Measurements from ENCODE around the gene MTAP.
"Not testable (repeated sequence)": the region's sequence is repeated elsewhere in the genome, so short reads cannot be mapped to it uniquely, and the experiment has no call there.

Gene MTAP

DNA sequence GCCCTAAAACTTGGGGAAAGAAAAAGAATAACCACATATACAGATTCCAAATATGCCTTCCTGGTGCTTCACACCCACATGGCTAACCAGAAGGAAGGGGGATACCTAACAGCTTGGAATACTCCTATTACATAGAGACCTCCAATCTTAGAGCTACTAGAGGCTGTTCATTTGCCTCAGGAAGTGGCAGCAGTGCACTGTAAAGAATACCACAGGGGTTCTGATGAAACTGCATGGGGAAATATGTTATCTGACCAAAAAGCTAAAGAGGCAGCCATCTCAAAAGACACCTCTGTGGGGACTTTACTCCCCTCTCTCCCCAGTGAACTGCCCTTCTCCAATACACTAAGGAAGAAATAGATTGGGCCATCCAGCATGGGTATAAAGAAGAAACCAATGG is 125.3 kb downstream of the MTAP start:
- DNase-seq: no peak

DNA sequence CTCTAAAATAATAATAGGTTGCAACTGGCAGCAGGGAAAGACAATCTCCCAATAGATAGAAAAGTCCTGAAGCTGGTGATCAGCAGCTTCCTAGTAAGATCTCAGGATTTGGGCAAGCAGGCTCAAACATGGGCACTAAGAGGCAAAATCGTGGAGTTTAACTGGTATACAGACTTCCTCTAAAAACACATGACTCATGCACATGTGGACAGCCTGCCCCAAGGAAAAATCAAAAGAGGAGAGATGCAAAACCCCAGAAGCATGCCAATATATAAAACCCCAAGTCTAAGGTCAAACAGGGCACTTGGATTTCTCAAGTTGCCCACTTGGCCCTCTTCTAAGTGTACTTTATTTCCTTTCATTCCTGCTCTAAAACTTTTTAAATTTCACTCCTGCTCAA is 129.0 kb downstream of the MTAP start:
- no peak for DNase-seq

DNA sequence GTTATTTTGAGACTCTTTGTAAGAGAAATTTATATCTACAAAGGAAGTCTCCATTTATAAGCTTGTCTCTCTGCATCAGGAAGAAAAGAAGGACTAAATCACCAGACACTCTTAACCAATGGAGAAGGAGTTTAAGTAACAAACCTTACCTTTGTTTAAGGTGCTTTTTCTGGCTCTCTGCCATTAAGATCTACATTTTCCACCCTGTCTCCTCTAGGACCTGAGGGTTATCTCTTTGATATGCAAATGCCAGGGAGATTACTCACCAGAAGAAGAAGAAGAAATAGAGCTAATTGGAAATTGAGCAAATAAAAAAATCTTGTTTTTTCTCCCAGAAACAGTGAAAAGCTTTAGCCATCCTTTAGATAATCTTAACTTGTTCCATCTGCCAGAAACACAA is 130.8 kb downstream of the MTAP start:
- no peak for DNase-seq

DNA sequence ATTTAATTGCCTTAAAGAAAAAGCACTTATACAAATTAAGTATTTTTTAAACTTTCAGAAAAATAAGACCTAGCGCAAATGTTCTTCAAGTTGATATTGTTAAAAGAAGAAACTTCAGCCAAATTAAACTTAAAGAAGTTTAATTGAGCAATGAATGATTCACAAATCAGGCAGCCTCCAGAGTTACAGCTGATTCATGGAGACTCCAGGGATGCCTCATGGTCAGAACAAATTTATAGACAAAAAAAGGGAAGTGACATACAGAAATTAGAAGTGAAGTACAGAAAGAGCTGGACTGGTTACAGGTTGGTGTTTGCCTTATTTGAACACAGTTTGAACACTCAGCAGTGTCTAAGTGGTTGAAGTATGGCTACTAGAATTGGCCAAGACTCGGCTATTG is 131.4 kb downstream of the MTAP start:
- no peak for DNase-seq

DNA sequence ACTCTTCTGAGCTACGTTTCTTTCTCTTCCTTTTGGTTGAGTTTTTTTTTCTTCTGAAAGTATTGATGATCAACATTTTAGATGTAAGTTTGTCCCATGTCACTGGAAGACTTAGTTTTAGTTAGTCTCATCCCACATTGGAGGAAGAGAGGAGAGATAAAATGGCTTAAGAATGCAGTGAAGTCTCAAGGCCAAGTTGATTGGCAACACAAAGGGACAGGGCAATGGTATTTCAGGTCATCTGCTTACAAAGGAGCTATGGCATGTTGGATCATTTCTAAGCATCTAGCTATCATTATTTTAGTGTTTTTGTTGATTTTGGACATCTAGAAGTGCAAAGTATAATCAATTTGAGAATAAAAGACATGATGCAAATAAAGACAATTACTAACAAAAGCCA is 133.2 kb downstream of the MTAP start:
- no peak for DNase-seq

DNA sequence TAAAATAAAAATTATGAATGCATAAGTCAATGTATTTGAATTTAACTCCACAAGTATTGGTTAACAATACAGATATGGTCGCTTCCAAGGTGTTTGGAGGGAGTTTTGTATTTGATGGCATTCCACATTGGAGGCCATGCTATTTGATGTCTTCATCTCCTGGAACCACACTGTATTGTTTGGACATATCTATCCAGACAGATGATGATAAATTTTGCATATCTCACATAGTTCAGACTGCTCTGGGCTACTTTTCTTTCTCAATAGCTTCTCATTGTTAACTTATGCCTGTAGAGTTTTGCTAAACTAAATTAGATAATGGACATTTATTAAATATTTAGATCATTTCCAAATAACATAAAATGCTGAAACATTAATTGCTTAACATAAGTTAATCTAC is 133.7 kb downstream of the MTAP start:
- no peak for DNase-seq

DNA sequence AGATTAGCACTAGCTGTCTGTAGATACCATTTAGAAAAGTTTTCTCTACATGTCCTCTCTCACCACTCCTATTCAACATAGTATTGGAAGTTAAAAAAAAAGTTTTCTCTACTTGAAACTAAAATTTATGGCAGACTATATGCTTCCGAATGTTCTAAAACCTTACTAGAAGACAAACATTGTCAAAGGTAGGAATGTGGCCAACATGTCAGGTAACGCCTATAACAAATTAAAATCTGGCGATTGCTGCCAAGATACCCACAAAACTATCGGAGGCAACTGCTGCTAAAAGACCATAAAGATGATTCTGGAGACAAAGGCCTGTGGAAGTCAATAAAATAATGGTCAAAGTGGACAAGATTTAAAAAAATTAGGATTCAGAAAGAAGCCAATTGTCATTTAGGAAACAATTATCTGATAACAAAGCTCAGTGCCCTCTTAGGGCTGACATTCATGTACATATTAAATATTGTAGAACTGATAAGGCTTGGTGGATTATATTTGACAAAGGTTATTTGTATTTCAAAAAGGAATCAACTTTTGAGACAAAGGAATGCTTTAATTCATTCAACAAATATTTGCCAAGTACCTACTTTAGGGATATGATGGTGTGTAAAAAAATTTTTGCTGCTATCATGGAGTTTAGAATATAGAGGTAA is 139.0 kb downstream of the MTAP start:
- no peak for DNase-seq

DNA sequence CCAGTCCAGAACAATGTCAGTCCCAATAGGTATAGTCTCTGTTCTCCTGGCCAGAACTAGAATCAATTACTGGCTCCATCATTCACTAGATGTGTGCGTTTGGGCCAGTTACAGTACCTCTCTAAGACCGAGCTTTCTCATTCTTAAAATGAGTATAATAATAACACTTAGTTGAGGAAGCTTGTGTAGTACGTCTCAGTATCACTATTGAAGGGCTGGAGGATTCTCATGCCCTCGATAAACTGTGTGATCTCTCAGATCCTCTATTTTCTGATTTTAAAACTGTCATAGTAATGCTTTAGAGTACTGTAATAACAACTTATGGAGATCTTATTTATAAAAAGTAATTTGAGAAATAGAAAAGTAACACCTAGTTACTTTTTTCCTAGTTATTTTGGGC is 141.0 kb downstream of the MTAP start:
- DNase-seq: no peak

DNA sequence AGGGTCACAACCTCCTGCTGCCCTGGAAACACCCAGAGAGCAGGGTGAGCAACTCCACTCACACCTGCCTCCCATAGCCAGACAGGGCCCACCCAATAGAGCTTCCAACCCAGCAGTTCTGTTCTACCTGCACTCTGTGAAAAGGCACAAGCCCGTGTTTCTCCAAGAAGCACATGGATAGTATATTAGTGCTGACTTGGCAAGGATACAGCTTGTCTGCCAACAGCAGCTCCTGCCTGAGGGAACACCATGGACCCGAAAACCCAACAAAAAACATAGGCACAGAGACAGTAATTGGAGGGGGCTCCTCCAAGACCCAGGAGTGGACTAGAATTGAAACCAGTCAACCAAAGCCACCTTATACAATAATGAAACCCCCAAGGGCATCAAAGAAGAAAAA is 143.2 kb downstream of the MTAP start:
- DNase-seq: no peak

DNA sequence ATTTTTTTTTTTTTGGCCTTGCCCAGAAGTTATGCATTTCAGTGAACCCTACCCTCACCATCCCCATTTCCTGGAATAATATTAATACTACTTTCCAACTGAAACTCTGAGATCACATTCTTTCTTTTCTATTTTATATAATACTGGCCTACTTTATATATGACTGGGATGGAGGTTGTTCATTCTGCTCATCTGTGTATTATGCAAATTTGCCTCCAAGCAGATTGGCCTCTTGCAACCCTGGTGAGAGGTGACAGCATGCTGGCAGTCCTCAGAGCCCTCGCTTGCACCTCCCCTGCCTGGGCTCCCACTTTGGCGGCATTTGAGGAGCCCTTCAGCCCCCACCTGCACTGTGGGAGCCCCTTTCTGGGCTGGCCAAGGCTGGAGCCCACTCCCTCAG is 156.4 kb downstream of the MTAP start:
- no peak for DNase-seq

DNA sequence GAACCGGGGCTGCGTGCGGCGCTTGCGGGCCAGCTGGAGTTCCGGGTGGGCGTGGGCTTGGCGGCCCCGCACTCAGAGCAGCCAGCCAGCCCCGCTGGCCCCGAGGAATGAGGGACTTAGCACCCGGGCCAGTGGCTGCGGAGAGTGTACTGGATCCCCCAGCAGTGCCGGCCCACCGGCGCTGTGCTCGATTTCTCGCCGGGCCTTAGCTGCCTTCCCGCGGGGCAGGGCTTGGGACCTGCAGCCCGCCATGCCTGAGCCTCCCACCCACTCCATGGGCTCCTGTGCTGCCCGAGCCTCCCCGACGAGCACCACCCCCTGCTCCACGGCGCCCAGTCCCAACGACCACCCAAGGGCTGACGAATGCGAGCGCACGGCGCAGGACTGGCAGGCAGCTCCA is 156.8 kb downstream of the MTAP start:
- DNase-seq: not testable (repeated sequence)

DNA sequence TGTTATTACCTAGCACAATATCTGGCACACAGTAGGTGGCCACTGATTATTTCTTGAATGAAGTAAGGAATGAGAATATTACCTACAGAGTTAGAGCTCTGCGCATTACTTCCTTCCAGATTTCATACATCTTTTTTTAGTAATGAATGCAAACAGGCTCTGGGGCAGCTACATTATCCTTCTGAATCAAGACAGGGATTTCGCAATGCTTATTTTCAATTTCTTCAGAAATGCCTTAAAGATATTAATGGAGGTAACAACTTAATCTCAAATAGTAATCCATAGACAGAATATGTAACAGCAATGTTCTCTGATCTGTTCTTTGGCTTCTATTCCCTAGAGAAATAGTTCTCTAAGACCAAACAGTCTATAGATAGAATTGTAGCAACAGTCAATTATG is 159.1 kb downstream of the MTAP start:
- DNase-seq: no peak

DNA sequence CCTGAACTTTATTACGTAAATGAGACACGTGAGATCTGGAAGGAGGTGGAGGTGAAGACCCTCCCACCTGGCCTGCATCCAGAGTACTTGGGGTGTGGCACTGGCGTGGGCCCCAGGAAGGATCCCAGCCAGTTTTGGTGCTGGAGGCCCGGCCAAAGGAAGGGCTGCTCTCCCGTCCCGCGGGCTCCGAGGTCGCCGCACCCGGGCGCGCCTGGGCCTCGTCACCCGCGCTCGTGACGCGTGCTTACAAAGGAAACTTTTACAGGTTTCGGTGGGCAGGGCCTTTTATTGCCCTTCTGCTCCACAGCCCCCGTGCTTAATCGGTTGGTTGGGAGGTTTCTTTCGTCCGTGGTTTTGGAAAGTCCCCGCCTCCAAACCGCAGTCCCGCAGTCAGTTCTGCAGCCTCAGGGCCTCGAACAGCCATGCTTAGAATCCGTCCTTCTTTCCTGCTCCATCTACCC is 162.5 kb downstream of the MTAP start:
- DNase-seq: no peak

DNA sequence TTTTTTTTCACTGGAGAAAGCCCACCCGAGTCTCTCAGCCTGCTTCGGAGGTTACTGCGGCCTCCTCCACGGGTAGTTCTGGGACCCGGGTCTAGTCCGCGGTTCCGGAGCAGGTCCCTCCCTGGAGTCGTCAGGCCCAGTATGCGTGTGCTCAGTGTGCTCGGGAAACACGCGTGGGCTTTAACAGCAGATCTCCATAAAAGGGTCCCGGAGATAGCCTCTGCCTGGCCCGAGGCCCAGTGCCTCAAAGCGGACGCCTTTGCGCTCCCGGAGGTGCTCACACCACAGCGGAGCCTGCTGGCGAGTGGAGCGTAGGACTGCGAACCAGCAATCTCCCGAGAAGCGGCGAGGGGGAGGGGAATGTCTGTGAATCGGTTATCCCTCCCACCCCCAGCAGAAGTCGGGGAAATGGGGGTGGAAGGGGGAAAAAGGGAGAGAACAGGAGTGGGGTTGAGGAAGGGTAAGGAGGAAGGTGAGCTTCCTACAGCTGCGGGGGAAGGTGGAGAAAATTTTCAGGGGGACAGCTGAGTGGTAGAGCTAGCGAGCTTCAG is 163.0 kb downstream of the MTAP start:
- DNase-seq: no peak

DNA sequence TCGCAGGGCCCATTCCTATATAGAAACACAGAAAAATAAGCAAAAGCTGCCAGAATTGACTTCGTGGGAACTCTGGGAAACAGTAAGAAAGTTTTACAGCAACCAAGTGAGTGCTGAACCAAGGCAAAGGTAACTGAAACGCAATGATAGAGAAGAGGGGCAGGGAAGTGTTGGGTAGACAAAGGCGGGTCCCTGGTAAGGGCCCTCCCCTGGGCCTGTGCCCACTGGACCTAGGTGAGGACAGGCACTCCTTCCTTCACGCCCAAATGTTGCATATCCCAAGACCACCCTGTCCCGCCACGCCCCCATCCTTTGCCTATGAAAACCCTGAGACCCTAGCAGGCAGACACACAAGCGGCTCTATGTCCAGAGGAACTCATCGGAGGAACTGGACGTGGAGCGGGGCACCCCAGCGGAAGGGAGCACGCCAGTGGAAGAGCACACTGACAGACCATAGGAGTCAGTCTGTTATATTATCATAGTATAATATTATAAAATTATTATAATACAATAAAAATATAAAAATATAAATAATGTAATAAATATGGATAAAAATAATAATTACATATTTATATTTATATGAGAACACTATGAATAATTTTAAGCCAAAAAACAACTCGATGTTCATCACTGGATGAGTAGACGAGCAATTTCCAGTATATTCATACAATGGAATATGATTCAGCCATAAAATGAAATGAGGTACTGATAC is 163.9 kb downstream of the MTAP start:
- no peak for DNase-seq

DNA sequence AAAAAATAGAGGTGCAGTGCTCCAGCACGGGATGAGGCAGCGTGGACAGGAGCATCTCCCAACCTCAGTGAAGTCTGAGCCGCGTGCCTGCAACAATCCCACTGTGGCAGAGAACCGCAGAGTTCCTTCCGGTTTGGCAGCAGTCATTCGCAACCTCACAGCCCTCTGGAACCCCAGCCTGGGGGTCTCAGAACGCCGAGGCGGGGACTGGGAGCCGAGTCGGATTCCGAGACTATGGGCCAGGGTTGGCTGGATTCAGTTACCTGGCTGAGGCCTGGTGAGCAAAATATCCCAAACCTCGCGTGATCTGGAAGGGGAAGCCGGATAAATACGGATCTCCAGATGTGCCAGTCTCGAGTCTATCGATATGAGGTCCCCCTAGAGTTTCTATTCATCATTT is 164.7 kb downstream of the MTAP start:
- no peak for DNase-seq

DNA sequence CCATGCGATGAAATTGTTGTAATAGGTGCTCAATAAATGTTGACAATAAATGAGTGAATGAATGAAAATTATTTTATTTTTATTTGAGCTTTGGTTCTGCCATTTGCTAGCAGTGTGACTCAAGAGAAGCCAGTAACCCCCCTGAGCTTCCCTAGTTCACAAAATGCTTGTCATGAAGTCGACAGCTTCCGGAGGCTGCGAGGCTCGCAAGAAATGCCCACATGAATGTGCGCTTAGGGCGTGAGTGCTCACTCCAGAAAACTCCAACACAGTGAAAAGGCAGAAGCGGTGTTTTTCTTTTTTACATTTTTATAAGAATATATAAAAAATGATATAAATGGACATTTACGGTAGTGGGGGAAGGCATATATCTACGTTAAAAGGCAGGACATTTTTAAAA is 165.3 kb downstream of the MTAP start:
- DNase-seq: no peak

DNA sequence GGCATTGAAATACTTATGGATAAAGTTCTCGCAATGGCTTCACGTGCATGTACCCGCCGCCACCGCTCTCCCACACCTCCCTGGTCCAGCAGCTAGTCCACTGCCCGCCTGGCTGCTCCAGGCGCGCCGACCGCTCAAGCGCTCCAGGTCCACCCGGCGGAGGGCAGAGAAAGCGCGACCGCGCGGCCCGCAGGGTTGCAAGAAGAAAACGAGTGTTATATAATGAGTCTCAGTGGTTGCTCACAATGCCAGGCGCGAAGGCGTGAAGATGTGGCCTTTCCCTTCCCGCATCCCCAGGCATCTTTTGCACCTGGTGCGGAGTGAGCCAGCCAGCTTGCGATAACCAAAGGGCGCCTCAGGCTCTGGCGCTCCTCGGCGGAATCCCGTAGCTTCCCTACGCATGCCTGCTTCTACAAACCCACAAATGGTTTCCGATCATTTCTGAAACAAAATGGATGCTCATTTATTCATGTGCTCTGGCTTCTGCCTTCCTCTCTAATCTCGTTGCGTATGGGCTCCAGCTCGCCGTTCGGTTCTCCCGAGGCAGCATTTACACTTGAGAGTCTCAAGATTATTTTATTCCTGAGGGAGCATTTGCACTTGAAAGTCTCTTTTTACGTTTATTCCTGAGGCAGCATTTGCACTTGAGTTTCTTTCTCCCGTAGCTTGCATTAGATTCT is 166.0 kb downstream of the MTAP start:
- DNase-seq: no peak

DNA sequence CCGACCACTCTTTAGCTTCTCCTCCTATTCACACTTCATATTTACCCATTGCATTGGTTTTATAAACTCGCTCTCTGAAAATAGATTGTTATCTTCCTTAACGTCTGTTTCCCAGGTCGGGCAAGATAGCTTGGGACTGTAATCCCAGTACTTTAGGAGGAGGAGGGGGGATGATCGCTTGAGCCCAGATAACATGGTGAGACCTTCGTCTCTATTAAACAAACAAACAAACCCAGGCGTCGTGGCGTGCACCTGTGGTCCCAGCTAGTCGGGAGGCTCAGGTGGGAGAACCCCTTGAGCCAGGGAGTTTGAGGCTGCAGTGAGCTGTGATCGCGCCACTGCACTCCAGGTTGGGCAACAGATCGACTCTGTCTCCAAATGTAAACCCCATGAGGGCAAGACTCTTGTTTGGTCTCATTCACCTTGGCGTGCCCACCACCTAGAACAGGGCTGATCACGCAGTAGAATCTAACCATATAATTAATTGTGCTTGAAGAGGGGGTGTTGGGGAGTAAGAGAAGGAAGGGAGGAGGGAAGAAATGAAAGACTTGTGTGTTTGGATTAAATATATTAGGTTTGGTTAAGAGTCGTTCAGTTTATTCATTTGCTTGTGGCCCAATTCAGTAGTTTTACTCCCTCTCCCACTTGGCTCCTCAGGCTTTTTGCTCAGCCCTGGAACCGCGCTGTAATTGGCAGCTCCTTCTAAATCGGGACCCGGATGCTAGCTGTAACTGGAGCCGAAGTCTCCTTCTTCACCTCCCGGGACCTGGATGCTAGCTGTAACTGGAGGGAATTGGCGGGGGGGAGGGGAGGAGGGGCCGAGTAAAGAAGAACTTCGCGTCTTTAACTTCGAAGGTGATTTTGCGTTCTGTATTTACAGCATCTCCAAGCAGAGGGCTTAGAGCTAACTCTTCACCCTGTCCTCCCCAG is 166.8 kb downstream of the MTAP start:
- DNase-seq: no peak

DNA sequence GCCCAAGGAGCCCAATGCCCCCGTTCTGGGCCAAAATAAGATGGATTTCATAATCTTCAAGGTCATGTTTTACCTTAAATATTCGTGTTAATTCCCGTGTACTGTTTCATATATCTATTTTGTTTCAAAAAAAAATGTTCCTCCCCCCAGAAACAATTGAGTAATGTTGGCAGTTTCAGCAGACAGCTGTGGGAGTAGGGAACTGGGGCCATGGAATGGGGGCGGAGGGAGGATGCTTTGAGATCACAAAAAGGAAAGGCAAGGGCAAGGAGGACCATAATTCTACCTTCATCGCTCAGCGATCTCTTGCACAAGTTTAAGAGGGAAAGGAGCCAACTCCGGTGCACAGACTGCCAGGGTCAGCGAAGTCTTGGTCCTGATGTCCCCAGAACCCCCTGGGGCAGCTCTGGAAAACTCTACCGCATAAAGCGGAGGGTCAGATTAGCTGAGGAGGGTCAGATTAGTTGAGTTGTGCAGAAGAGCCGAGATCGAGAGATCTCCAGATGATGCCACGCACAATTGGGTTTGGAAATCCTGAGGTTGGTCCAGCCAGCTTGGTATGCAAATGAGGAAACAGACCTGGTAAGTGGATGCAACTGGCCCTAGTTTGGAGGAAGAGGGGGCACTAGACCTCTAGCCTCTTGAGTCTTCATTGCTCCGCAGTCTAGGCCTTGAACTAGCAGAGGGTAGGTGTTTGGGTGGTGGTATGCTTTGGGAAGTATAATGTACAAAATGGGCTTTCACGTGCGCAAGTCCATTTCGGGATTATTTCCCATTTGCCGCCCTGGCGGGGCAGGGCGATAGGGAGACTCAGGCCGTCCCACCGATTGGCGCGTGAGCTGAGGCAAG is 167.7 kb downstream of the MTAP start:
- DNase-seq: no peak

DNA sequence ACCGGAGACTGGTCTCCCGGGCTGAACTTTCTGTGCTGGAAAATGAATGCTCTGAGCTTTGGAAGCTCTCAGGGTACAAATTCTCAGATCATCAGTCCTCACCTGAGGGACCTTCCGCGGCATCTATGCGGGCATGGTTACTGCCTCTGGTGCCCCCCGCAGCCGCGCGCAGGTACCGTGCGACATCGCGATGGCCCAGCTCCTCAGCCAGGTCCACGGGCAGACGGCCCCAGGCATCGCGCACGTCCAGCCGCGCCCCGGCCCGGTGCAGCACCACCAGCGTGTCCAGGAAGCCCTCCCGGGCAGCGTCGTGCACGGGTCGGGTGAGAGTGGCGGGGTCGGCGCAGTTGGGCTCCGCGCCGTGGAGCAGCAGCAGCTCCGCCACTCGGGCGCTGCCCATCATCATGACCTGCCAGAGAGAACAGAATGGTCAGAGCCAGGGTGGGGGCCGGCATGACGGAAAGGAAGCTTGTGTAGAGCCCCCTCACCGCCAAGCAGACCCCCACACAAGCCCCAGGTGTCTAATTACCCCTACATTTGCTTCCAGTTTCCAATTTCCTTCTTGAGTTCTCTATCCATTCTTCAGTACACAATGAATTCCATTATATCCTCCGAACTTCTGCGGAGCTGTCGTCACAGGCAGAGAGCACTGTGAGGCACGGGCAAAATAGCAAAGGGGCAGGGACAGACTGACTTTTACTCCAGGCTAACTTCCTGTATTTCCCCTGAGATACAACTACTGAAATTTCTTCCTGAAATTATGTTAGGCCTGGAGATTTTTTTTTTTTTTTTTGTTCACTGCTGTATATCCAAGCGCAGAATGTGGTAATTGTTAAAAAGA is 168.6 kb downstream of the MTAP start:
- no peak for DNase-seq

All from SHP77 treated with DMSO at 0.1 percent for 48 hours (cell line).